Coronary artery (tissue), 2 donors: Measurements from ENCODE around the gene EN1.
A peak's percentile ranks its signal among the peaks of the same experiment; 100 is the strongest.

Experiments used
- DNase-seq: peaks from one replicate; pipeline ENCODE4 v3.0.0-alpha.2; 2017; ENCODE audit warnings: low spot score
- H3K27ac ChIP-seq, 2 donors: fragments of 200-600 bp; sonication (generic); one replicate each; pipeline ENCODE4 v1.5.1; 2016 to 2019
- H3K4me3 ChIP-seq: fragments of 200-600 bp; sonication (generic); 2 replicates; pipeline ENCODE4 v1.5.1; 2016; ENCODE audit warnings: mild to moderate bottlenecking, moderate library complexity
- TF ChIP-seq, protein P1 (sequence below): fragments of 200-600 bp; sonication (generic); IDR thresholded peaks from one replicate; pipeline ENCODE4 v1.5.1; 2019; ENCODE audit warnings: antibody characterized with exemption

EN1 gene

DNA sequence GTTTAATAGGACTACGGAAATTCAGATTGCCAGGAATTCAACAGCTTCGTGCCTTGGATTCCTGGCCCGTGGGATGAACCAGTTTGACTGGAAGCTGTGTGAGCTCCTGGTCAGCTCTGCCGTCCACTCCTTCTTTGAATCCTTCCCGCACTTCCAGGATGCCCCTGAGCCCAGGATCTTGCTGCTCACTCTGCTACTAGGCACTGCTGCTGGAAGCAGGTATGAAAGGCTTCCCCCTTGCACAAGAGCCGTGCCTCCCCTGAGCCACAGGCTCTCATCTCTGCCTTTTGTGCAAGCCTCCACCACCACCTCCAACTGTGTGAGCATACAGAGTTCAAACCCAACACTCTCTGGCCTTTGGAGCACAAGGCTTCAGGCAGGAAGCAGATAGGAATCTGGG, 34.9 kb downstream of the EN1 start:
- no peak for DNase-seq
- no peak overlapping the region for H3K27ac ChIP-seq
- no peak overlapping the region for H3K4me3 ChIP-seq
- TF ChIP-seq, protein P1, sequence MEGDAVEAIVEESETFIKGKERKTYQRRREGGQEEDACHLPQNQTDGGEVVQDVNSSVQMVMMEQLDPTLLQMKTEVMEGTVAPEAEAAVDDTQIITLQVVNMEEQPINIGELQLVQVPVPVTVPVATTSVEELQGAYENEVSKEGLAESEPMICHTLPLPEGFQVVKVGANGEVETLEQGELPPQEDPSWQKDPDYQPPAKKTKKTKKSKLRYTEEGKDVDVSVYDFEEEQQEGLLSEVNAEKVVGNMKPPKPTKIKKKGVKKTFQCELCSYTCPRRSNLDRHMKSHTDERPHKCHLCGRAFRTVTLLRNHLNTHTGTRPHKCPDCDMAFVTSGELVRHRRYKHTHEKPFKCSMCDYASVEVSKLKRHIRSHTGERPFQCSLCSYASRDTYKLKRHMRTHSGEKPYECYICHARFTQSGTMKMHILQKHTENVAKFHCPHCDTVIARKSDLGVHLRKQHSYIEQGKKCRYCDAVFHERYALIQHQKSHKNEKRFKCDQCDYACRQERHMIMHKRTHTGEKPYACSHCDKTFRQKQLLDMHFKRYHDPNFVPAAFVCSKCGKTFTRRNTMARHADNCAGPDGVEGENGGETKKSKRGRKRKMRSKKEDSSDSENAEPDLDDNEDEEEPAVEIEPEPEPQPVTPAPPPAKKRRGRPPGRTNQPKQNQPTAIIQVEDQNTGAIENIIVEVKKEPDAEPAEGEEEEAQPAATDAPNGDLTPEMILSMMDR, result no peak

DNA sequence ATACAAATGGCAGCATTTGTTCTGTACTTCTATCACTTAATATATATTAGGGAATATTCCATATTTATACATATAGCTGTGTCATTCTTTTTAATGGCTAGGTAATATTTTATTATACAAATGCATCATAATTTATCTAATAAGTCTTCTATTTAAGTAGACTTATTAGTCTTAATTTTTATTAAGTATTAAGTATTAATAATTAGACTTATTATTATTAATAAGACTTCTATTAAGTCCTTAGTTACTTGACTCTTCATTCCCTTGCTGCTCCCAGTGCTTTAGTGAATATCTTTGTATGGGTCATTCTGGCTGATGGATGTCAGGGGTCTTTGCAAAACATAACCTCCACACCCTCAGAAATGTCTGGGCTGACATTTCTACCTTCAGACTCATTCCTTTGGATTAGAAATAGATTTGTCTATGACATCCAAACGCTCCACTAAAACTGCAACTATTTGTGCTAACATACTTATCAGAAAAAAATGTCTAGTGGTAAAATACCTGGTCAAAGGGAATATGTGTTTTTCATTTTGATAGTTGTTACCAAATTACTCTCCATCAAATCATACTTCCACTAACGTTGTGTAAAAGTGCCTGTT, 35.8 kb downstream of the EN1 start:
- Histone ChIP-seq H3K27ac (no peak overlapping the region), H3K4me3 (no peak overlapping the region)
- TF ChIP-seq, protein P1, result no peak
- no peak for DNase-seq

DNA sequence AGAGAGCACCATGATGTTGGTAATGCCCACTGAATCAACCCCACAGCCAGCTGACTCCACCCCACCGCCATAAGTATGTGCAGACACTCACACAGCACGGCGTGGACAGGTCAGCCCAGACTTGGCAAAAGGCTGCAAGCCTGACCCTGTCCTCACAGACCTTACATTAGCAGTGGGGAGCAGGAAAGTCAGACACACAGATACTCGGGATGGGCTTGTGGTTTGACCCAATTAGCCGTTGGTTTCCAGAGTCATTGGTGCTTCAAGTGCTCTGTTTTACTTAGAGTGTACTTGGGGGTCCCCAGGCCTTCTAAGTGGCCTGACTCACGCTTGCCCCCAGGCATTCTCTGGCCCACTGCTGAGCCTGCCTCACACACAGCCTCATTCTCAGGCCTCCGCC, 36.7 kb downstream of the EN1 start:
- Histone ChIP-seq H3K4me3 (no peak overlapping the region), H3K27ac (no peak overlapping the region)
- no peak for DNase-seq
- TF ChIP-seq, protein P1, result no peak

DNA sequence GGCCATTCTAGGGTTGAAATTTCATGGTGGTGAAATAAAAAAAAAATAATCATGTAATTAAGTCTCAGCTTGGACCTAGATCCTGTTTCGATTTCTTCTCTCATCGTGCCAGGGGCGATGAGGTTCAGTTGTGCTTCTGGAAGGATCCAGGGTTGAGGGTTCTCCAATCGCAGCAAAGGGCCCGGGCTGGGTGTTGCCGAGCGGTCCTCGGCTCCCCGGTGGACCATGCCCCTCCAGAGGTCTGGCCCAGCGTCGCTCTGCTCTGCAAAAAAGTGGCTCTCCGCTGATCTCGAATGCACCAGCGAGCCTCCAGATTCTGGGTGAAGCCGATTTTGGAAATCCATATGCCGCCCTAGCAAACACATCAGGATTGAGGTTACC, 39.0 kb downstream of the EN1 start:
- Histone ChIP-seq H3K4me3 (peak overlapping the region; percentile 59), H3K27ac (no peak overlapping the region)
- TF ChIP-seq, protein P1, result no peak
- no peak for DNase-seq

DNA sequence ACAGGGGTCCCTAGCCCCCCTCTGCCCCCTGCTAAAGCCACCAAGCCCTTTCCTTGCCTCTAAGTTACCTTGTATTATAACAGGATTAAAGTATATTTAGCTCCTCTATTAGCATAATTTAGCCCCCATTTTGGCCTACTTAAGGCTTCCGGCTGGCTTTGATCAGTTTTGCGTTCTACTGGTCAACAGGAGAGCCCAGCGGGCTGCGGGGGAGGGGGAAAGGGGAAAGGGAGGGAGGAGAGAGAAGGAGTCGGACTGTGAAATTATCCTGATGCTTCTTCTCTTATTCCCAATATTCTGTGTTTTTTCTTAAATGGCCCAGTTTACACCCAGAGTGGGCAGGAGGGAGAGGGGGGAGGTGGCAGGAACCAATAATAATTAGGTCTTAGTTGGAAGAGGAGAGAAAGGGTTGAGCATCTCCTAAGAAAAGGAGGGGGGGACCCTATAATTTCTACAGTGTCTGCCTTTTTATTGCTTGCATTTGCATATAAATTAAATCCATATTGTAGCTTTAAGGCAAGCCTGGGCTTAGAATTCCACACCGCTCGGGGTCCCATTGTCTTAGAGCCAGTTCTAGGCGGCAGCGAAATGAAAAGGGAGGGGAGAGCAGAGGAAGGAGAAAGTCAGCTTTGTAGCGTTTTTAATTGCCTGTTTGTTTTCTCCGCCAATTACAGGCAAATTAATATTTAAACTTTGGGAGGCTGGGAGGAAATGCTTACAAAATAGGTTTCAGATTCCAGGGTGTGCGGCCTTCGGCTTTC, 39.6 kb downstream of the EN1 start:
- DNase-seq, result no peak
- TF ChIP-seq, protein P1, result no peak
- H3K27ac ChIP-seq, result no peak overlapping the region
- peak overlapping the region; percentile 59 for H3K4me3 ChIP-seq

DNA sequence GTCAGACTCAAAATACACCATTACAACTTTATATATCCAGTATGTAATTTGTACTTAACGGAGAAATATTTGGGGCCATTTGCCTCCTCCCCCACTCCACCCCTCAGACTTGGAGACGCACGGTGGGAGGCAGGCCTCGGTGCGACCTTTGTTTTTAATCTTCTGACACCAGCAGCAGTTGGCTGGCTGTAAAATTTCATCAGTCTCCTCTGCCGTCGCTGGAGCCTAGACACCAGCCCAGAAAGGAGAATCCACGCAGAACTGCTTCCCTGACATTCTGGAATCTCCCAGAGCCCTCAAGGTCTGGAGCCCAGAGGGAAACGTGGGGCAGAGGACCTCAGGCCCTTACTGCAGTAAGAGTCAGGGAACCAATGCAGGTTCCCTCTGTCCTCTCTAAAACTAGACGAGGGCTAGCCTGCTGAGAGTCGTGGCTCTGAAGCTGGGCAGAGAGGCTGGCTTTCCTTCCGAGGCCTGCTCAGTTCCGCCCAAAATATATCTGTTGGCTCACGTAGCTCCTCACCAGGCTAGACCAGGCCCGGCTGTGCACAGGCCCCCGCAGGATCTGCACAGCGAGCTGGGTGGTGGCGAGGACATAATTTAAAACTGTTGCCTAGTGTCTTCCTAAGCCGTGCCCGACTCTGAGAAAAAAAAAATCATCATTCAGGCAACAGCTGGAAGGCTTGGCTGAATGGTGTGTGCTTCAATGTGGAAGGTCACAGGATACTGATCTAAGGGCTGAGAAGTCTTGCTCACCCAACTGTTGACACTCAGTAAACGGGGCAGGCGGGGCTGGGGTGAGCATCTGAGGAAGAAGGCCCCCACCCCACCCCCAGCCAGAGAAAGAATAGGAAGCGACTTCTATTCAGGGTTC, 40.4 kb downstream of the EN1 start:
- no peak for DNase-seq
- TF ChIP-seq, protein P1, result no peak
- Histone ChIP-seq H3K4me3 (no peak overlapping the region), H3K27ac (no peak overlapping the region)
